ENCODE results near the gene FAF2.

DNA sequence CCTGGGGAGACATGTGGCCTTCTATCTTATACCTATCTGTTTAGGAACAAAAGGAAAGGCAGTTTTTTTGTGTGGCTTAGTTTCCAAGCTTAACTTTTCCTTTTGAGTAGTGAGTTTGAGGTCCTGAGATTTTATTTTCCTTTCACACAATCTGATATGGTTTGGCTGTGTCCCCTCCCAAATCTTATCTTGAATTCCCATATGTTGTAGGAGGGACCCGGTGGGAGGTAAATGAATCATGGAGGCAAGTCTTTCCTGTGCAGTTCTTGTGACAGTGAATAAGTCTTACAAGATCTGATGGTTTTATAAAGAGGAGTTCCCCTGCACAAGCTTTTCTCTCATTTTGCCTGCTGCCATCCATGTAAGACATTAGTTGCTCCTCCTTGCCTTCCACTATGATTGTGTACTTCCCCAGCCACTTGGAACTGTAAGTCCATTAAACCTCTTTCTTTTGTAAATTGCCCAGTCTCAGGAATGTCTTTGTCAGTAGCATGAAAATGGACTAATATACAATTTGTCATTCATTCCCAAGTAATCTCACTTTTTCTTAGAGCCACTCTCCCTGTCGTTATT, 27.1 kb upstream of the FAF2 start:
- TF ChIP-seq CTCF (IDR thresholded peaks at IDR 0.05 in 8 of 11, conservative IDR thresholded peaks at IDR 0.05 in 3 of 11) (no peak), POLR2A (IDR thresholded peaks at IDR 0.05) (no peak), POLR2AphosphoS5 (IDR thresholded peaks at IDR 0.05) (no peak)
